Measurements from ENCODE around the gene MBLAC1.

GRCh38 chr7:100093925-100094486, 32.8 kb upstream of the MBLAC1 start:
- TF ChIP-seq, protein P1, sequence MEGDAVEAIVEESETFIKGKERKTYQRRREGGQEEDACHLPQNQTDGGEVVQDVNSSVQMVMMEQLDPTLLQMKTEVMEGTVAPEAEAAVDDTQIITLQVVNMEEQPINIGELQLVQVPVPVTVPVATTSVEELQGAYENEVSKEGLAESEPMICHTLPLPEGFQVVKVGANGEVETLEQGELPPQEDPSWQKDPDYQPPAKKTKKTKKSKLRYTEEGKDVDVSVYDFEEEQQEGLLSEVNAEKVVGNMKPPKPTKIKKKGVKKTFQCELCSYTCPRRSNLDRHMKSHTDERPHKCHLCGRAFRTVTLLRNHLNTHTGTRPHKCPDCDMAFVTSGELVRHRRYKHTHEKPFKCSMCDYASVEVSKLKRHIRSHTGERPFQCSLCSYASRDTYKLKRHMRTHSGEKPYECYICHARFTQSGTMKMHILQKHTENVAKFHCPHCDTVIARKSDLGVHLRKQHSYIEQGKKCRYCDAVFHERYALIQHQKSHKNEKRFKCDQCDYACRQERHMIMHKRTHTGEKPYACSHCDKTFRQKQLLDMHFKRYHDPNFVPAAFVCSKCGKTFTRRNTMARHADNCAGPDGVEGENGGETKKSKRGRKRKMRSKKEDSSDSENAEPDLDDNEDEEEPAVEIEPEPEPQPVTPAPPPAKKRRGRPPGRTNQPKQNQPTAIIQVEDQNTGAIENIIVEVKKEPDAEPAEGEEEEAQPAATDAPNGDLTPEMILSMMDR (IDR thresholded peaks at IDR 0.05), result no peak
- TF ChIP-seq EZH2 (IDR thresholded peaks at IDR 0.05; ENCODE audit: borderline replicate concordance, insufficient read depth, low read depth, low read length, poor library complexity, severe bottlenecking), result no peak

Measured in B cell (primary cell).